Measurements from ENCODE around the gene HNRNPCL1.
"Not testable (repeated sequence)": the region's sequence is repeated elsewhere in the genome, so short reads cannot be mapped to it uniquely, and the experiment has no call there.

- TF ChIP-seq CTCF, POLR2A, EP300, POLR2AphosphoS5 (IDR thresholded peaks at IDR 0.05): not testable (repeated sequence)
These were observed 14.8 kb upstream of the HNRNPCL1 start for GRCh38 chr1:12863131-12863880.

Data from gastroesophageal sphincter (tissue), 3 donors.